ENCODE data around the gene LGR6. TPM values are rescaled to one million over a fixed set of nuclear protein-coding genes. Genes with fewer than 3 reads are reported as not detected.

Gene LGR6
- total and polyA plus RNA-seq, 10 of the 15 experiments (the other 5 are each of a cell fraction or from before 2014, with no cell fraction given): not detected

DNA sequence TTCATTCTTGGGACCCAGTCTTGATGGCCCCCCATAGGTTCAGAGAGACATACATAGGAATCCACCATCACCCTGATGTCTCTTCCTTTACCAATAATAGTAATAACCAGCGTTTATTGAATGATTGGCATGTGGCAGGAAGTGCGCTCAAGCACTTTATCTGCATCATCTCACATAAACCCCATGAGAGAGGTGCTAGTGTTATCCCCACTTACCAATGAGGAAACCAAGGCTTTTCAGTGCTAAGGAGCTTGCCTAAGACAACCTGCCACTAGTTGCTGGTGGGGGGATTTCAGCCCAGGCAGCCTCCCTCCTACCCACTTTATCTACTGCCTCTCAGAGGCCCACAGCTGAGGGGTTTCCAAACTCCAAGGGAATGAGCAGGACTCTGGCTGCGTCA is 7.7 kb downstream of the LGR6 start:
- H4K20me1 ChIP-seq (ENCODE audit: control insufficient read depth, insufficient read depth): no peaks in the 10 kb centered on the region
- FAIRE-seq (no peak), DNase-seq (ENCODE audit: low read depth, low spot score) (no peak), ATAC-seq (no peak)
- no peak overlapping the region for H3K4me3 ChIP-seq
- H3K79me2 ChIP-seq (ENCODE audit: control insufficient read depth, insufficient read depth, low read length): no peaks in the 10 kb centered on the region
- BruUV-seq (replicated peaks): no TSS peak
- no peak overlapping the region for H3K27ac ChIP-seq (ENCODE audit: control insufficient read depth, insufficient read depth)
- no peak overlapping the region for H3K9ac ChIP-seq (ENCODE audit: control insufficient read depth, insufficient read depth, low read length)
- SMC1A ChIA-PET (ENCODE audit: uncharacterized antibody, unreplicated experiment): interaction anchor here (1.0 kb wide), 1 partner anchor 50 kb away, joined by 3 read pairs; no protein-coding TSS in a partner anchor
- CTCF ChIA-PET: interaction anchor here (0.6 to 1.2 kb wide), 2 partner anchors 8 to 12 kb away, joined by 3 to 4 read pairs; no protein-coding TSS in a partner anchor
- H3K36me3 ChIP-seq (ENCODE audit: control insufficient read depth in 2 of 2, insufficient read depth in 2 of 2, low read length in 1 of 2): no peaks in the 10 kb centered on the region
- POLR2A ChIA-PET: no interaction called here
- WGBS (ENCODE audit: insufficient coverage, insufficient replicate concordance, low lambda C conversion rate, missing lambda C conversion rate): 11% methylated on average over 3 of the region's 3 CpGs
- RAD21 ChIA-PET (ENCODE audit: unreplicated experiment): no interaction called here
- H2AFZ ChIP-seq (ENCODE audit: control insufficient read depth, low read depth, low read length): no peak overlapping the region
- TF ChIP-seq, protein P1, sequence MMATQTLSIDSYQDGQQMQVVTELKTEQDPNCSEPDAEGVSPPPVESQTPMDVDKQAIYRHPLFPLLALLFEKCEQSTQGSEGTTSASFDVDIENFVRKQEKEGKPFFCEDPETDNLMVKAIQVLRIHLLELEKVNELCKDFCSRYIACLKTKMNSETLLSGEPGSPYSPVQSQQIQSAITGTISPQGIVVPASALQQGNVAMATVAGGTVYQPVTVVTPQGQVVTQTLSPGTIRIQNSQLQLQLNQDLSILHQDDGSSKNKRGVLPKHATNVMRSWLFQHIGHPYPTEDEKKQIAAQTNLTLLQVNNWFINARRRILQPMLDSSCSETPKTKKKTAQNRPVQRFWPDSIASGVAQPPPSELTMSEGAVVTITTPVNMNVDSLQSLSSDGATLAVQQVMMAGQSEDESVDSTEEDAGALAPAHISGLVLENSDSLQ (IDR thresholded peaks at IDR 0.05): 0 out of 2 replicates have a peak, but pooled peaks have one; percentile 13
- TF ChIP-seq LARP7 (IDR thresholded peaks at IDR 0.05): no peak
- in situ Hi-C loops (cut with MboI) (no loop called here), intact Hi-C loops (cut with micrococcal nuclease; ENCODE audit: unreplicated experiment) (no loop called here)
- H3K4me1 ChIP-seq (ENCODE audit: control insufficient read depth, insufficient read depth, low read length): no peaks in the 10 kb centered on the region
- H3K9me3 ChIP-seq (replicated peaks; ENCODE audit: control insufficient read depth, insufficient read depth, low read length): no peaks in the 10 kb centered on the region
- no peak overlapping the region for H3K4me2 ChIP-seq (ENCODE audit: control insufficient read depth, insufficient read depth)
- peaks cover 2 to 3% of the 10 kb centered on the region in 2 experiments; a peak in 2 of 4 replicates for H3K27me3 ChIP-seq (replicated peaks in 1 of 2; ENCODE audit: control insufficient read depth in 2 of 2, insufficient read depth in 2 of 2, low read length in 1 of 2)

DNA sequence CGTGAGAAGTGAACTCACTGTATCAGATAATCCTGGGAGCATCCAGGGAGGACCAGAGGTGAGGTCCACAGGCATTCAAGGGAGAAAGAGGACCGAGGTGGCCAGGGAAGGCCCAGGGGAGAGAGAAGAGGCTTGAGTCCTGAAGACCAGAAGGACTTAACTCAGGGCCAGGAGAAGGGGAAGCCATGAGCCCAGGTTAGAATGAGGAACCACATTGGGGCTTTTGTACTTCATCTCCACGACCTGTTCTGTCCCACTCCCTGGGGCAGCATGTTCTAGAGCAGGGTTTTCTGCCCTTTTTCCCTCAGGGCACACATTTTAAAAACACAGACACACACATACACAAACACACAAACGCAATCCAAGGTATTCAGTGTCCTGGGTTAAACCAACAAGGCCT is 8.4 kb downstream of the LGR6 start:
- Histone ChIP-seq H4K20me1 (ENCODE audit: control insufficient read depth, insufficient read depth) (no peaks in the 10 kb centered on the region), H3K27me3 (replicated peaks in 1 of 2; ENCODE audit: control insufficient read depth in 2 of 2, insufficient read depth in 2 of 2, low read length in 1 of 2) (peaks cover 2 to 3% of the 10 kb centered on the region in 2 experiments; a peak in 2 of 4 replicates), H3K27ac (ENCODE audit: control insufficient read depth, insufficient read depth) (no peak overlapping the region), H2AFZ (ENCODE audit: control insufficient read depth, low read depth, low read length) (no peak overlapping the region), H3K9ac (ENCODE audit: control insufficient read depth, insufficient read depth, low read length) (no peak overlapping the region), H3K9me3 (replicated peaks; ENCODE audit: control insufficient read depth, insufficient read depth, low read length) (no peaks in the 10 kb centered on the region), H3K79me2 (ENCODE audit: control insufficient read depth, insufficient read depth, low read length) (no peaks in the 10 kb centered on the region), H3K4me1 (ENCODE audit: control insufficient read depth, insufficient read depth, low read length) (no peaks in the 10 kb centered on the region), H3K4me3 (no peak overlapping the region), H3K36me3 (ENCODE audit: control insufficient read depth in 2 of 2, insufficient read depth in 2 of 2, low read length in 1 of 2) (no peaks in the 10 kb centered on the region), H3K4me2 (ENCODE audit: control insufficient read depth, insufficient read depth) (no peak overlapping the region)
- ChIA-PET POLR2A (no interaction called here), CTCF (interaction anchor here (1.2 to 2.0 kb wide), 2 partner anchors 9 kb away, joined by 3 to 9 read pairs; partner anchors contain the start of gene LGR6), SMC1A (ENCODE audit: uncharacterized antibody, unreplicated experiment) (interaction anchor here (1.1 kb wide), 1 partner anchor 118 kb away, joined by 4 read pairs; no protein-coding TSS in a partner anchor), RAD21 (ENCODE audit: unreplicated experiment) (no interaction called here)
- no TSS peak for BruUV-seq (replicated peaks)
- WGBS (ENCODE audit: insufficient coverage, insufficient replicate concordance, low lambda C conversion rate, missing lambda C conversion rate): 14% methylated on average over 4 of the region's 4 CpGs
- ATAC-seq (peak; percentile 37; the same call in 2 of the 3 replicates), FAIRE-seq (no peak), DNase-seq (ENCODE audit: low read depth, low spot score) (no peak)
- in situ Hi-C loops (cut with MboI) (no loop called here), intact Hi-C loops (cut with micrococcal nuclease; ENCODE audit: unreplicated experiment) (no loop called here)
- TF ChIP-seq SUPT20H (IDR thresholded peaks at IDR 0.05; ENCODE audit: borderline replicate concordance, control insufficient read depth, low read depth, low read length) (no peak), POLR2AphosphoS5 (IDR thresholded peaks at IDR 0.05; ENCODE audit: low read length) (no peak), LARP7 (IDR thresholded peaks at IDR 0.05) (no peak), RAD21 (IDR thresholded peaks at IDR 0.05; ENCODE audit: insufficient read depth, low read depth, low read length) (no peak), EGR1 (IDR thresholded peaks at IDR 0.05; ENCODE audit: borderline replicate concordance in 1 of 2, low read depth in 2 of 2, low read length in 2 of 2) (no peak)
- TF ChIP-seq, protein P2, sequence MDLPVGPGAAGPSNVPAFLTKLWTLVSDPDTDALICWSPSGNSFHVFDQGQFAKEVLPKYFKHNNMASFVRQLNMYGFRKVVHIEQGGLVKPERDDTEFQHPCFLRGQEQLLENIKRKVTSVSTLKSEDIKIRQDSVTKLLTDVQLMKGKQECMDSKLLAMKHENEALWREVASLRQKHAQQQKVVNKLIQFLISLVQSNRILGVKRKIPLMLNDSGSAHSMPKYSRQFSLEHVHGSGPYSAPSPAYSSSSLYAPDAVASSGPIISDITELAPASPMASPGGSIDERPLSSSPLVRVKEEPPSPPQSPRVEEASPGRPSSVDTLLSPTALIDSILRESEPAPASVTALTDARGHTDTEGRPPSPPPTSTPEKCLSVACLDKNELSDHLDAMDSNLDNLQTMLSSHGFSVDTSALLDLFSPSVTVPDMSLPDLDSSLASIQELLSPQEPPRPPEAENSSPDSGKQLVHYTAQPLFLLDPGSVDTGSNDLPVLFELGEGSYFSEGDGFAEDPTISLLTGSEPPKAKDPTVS (IDR thresholded peaks at IDR 0.05; ENCODE audit: low read depth, low read length): no peak
- TF ChIP-seq, protein P3, sequence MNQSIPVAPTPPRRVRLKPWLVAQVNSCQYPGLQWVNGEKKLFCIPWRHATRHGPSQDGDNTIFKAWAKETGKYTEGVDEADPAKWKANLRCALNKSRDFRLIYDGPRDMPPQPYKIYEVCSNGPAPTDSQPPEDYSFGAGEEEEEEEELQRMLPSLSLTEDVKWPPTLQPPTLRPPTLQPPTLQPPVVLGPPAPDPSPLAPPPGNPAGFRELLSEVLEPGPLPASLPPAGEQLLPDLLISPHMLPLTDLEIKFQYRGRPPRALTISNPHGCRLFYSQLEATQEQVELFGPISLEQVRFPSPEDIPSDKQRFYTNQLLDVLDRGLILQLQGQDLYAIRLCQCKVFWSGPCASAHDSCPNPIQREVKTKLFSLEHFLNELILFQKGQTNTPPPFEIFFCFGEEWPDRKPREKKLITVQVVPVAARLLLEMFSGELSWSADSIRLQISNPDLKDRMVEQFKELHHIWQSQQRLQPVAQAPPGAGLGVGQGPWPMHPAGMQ (IDR thresholded peaks at IDR 0.05; ENCODE audit: borderline replicate concordance): no peak
- TF ChIP-seq, protein P4, sequence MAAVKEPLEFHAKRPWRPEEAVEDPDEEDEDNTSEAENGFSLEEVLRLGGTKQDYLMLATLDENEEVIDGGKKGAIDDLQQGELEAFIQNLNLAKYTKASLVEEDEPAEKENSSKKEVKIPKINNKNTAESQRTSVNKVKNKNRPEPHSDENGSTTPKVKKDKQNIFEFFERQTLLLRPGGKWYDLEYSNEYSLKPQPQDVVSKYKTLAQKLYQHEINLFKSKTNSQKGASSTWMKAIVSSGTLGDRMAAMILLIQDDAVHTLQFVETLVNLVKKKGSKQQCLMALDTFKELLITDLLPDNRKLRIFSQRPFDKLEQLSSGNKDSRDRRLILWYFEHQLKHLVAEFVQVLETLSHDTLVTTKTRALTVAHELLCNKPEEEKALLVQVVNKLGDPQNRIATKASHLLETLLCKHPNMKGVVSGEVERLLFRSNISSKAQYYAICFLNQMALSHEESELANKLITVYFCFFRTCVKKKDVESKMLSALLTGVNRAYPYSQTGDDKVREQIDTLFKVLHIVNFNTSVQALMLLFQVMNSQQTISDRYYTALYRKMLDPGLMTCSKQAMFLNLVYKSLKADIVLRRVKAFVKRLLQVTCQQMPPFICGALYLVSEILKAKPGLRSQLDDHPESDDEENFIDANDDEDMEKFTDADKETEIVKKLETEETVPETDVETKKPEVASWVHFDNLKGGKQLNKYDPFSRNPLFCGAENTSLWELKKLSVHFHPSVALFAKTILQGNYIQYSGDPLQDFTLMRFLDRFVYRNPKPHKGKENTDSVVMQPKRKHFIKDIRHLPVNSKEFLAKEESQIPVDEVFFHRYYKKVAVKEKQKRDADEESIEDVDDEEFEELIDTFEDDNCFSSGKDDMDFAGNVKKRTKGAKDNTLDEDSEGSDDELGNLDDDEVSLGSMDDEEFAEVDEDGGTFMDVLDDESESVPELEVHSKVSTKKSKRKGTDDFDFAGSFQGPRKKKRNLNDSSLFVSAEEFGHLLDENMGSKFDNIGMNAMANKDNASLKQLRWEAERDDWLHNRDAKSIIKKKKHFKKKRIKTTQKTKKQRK (IDR thresholded peaks at IDR 0.05; ENCODE audit: low read depth, low read length): no peak
